GM18907 (cell line): ENCODE measurements around the gene SND1.
"Not testable (repeated sequence)": the region's sequence is repeated elsewhere in the genome, so short reads cannot be mapped to it uniquely, and the experiment has no call there.

Experiments
- ATAC-seq: cut with Tn5 transposase; IDR thresholded peaks from one replicate; pipeline ENCODE4 v1.9.1; 2021; ENCODE audit warnings: mild to moderate bottlenecking, moderate library complexity; ENCODE audit not compliant: unreplicated experiment

The SND1 gene

DNA sequence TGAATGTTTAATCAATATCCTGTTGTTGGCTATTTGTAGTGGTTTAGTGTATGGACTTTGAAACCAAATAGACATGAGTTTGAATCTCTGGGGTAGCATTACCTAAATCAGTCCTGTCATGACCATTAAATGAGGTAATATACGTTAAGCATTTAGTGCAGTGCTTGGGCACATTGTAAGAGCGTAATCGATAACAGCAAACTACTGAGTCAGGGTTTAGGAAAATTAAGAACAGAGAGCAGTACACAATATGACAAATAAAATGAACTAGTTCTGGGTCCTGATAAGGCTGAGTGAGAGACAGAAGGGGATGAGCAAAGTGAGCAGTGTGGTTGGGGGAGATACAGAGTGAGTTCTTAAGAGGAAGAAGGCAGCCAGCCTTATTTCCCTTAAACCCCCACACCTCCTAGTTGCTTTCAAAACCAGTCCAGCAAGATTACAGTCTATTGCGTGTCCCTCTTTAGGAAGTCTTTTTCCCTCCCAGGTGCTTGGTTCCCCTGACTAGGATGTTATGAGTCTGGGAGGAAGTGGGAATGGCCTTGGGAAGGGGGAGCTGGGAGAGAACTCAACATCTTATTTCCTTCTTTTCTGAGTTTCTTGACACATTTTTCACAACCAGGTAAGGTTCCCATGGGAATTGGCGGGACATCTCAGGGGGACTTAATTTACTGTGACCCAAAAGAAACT, 171.0 kb downstream of the SND1 start:
- ATAC-seq = no peak

DNA sequence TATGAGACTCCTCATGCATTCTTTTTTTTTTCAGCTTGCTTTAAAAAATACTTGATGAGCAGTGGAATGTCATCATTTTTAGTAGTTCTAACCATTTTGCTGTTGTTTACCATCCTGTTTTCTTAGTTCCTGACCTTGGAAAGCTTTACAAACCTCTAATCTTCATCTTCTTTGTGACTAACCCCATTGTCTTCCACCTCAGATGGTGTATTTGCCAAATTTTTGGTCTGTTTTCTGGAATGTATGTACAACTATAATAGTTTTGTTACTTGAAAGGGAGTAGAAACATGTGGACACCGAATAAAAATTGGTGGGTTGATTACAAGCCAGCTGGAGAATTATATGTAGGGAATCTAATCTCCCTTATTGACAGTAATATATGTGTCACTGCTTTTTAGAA, 172.7 kb downstream of the SND1 start:
- ATAC-seq = no peak

DNA sequence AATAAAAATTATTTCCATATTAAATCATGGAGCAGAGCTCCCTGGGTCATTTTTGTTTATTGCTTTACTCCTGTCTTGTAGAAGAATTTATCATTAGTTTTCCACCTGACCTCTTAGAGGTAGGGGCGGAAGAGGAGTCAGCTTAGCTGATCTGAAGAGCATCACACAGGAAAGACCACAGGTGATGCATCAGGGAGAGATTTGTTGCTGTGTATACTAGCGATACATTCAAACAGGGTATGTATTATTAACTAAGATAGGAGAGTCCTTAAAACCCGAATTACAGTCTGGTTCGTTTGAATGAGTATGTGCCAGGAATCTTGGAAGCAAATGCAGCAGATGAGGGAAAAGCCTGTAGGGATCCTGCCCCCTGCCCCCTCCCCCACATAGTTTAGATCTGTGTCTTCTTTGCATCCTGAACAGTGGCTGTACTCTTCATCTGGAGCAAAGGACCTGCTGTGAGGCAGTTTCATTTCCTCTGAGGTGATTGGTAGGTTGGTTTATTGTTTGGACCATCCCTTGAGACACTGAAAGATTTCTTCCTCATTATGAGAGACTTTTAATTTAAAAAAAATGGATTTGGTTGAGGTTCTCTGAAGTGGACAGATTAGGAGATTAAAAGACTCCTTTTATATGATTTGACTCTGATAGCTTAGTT, 177.0 kb downstream of the SND1 start:
- peak; percentile 73 for ATAC-seq

DNA sequence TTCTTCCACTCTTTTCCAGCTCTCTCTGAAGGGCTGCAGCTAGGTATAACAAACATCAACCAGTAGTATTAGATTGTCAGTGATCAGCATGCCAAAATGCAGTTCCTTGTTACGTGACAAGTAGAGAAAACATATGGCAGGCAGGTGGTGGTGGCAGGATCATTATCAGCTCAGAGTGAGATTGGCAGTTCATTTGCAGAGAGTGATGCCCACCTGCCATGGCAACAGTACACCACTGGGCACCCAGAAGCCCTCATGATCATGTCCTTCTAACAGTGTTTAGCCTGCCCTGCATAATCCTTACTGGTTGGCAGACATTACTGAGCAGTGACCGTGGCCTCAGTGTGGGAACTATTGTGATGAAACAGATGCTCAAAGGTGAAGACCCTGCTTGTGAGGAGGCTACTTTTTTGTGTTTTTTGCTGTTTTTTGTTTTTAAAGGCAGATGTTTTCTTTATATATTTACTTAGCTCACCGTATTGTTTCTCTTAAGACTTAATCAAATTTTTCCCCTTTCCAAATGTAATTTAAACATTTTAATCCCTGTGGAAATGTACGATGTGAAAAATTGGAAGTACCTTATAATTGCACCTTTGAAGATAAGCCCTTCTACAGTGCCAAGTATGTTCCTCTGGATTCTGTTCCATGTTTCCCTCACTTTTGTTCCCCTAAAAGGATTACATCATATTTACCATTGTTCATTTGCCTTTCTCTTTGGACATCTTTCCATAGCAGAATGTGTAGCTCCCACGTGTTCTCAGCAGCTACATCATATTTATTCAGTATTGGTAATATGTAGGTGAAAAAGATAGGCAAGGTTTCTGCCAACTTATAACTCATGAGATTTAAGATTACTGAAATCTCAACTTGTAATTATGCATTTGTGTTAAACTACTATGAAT, 179.6 kb downstream of the SND1 start:
- no peak for ATAC-seq

DNA sequence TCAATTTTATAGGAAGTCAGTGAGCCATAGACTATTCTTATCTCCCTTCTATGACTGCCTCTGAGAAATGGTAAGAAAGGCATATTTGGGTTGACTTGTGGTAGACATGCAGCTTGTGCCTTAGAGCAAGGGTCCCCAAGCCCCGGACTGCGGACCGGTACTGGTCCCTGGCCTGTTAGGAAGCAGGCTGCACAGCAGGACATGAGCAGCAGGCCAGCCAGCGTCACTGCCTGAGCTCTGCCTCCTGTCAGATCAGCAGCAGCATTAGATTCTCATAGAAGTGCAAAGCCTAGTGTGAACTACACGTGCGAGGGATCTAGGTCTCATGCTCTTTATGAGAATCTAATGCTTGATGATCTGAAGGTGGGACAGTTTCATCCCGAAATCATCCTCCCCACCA, 180.6 kb downstream of the SND1 start:
- ATAC-seq = no peak

DNA sequence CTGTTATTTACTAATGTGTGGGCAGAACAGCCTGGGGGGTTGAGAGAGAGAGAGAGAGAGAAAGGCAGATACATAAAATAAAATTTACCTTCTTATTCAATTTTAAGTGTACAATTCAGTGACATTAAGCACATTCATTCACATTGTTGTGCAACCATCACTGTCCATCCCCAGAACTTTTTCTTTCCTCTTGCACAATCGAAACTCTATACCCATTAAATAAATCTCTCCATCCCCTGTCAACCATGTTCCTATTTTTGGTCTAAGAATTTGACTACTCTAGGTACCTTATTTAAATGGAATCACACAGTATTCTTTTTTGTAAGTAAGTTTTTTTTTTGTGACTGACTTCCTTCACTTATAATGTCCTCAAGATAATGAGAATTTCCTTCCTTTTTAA, 181.6 kb downstream of the SND1 start:
- no peak for ATAC-seq

DNA sequence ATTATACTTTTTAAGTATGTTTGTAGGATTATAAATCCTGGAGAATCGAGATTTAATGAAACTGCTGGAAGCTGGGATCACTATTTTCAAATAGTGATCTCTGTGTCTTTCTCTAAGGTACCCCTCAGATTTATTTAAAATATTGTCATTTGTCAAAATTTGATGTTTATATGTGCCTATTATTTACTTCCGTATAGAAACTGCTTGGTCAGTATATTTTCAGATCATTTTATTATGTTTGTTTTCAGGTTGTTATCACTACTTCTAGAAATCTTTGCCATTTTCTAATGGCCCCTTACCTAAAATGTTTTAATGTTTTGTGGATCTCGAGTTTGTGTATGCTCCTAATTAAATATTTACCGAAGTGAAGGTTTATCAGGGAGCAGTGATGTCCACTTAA, 183.7 kb downstream of the SND1 start:
- no peak for ATAC-seq

DNA sequence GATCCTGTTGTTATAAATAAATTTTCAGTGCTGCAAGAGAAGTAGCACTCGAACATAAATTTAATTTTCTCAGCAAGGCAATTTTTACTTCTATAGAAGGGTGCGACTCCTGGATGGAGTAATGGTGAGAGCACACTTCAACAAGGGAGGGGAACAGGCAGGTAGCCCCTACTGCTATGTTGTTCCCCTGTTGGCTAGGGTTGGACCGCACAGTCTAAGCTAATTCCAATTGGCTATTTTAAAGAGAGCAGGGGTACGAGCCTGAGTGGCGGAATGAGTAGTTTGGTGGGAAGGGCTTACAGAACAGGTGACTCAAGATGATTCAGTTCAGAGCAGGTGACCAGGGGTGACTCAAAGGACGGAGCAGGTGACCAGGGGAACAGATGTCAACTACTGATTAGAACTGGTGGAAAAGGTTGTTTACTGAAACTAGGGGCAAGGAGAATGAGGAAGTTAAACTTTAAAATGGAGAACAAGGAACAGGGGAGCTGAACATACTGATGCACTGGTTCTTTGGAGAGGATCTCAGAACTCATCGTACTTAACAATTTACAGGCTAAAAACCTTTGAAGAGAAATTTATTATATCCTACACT, 185.9 kb downstream of the SND1 start:
- ATAC-seq = not testable (repeated sequence)

DNA sequence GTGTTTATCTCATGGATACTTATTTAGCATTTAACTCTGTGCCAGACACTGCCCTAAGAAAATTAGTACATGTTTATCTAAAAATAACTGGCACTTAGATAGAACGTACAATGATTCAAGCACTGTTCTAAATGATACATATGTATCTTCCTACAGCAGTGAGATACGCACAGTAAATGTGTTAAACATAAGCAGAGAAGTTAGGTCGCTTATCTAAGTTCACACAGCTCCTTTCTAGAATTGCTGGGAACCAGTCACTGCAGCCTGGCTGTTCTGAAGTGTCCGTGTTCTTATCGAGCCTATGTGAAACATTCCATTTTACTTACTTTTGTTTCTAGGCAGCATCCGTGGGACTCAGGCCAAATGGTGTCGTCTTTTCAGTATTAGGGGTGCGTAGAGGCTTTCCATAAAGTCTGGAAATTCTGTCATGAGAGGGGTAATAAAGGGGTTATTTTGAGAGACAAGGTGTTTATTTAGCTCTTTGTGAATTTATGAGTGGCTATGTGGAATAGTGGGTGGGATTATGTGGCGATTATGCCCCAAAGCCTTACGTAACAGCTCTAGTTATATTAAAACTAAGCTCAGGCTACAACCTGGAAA, 186.9 kb downstream of the SND1 start:
- no peak for ATAC-seq

DNA sequence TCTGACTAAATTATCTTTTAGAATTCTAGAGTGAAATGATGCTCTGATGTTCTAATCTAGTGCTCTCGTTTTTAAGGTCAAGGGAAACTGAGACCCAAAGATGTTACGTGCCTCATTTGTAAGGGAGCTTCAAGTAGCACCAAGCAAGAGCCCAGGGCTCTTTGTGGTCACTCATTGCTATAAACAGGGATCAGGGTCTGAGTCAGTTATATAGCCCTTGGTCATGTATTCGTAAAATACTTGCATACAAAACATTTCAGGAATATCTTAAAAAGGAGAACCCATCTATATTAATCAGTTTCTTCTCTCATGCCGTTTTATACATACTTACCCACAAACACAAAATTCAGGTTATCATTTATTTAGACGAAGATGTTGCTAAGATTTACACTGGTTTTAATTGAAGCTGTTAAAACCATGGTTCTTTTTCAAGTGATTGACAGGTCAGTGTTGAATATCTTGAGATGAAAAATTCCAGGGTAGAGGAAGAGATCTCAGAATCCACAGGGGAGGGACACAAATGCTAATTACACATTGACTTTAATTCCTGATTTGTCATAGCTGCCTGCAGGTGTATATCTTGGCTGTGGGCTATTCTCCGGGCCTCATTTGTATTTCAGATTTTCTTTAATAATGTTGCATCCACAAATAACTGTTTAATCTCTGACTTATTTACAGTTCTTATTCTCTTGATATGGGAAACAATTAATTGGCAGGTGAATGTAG, 188.4 kb downstream of the SND1 start:
- no peak for ATAC-seq

DNA sequence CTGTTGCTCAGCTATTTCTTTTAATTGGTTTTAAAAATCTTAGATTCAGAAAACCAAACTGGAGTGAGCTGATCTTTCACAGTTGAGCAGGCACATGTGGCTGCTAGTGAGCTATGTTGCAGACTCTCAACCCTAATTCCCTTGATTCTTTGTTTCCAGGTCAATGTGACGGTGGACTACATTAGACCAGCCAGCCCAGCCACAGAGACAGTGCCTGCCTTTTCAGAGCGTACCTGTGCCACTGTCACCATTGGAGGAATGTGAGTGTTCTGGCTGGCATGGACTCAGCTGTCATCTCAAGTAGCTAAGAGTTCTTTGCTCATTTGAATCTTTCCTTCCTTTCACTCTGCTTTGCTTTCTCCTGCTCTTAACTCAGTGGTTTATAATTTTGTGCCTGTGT, 192.2 kb downstream of the SND1 start:
- no peak for ATAC-seq

DNA sequence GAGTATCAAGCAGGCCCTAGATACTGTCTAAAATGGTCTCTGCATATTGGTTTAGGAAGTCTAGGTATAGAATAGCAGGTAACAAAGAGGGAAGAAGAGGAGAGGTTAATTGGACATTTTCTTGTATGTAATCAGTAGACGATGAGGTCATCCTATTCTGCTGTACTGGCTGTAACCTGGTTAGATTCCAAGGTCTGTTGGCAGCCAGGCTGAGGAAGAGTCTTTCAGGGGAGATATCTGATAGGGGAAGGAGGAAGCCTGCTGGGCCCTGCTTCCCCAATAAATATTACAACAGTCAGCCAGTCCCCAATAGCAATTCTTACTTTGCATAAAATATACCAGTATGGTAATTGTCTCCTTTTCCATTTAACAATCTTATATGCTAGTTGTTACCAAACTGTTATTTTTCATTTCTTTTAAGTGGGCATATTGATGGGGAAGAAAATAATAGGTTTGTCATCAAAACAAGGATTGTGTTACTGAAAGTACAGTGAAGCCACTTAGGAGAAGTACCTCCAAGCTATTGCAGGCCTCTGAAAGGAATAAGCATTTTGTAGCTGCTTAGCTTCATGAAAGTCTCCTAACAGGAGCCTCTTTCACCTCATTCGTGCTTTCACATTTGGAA, 192.8 kb downstream of the SND1 start:
- ATAC-seq = no peak

DNA sequence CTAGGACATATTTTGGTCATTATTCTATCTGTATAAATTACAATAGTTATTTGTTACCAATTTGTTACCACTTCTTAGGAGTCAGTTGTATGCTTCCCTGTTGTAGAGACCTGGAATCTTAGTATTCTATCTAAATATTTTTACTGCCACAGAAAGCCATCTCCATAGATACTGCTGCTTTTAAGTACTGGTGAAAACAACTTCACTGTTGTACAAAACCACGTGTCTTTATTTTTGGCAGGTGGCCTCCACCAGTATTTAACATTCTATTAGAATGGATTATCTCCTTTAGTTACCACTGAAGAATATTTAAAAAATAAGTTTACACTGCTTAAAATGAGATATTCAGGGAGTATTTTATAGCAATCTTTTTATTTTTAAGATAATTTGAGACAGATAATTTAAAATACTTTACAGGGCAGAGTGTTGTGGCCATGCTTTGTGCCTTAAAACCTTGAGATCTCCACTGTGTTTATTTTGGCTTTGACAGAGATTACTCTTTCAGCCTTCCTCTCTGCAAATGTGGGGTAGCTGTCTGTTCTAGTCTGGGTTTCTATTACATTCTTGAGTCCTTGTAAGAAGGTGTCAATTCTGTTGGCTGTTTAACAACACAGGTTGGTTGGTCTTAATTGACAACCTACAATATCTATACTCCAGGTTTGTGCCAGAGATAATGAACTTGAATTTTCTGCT, 193.7 kb downstream of the SND1 start:
- ATAC-seq = no peak

DNA sequence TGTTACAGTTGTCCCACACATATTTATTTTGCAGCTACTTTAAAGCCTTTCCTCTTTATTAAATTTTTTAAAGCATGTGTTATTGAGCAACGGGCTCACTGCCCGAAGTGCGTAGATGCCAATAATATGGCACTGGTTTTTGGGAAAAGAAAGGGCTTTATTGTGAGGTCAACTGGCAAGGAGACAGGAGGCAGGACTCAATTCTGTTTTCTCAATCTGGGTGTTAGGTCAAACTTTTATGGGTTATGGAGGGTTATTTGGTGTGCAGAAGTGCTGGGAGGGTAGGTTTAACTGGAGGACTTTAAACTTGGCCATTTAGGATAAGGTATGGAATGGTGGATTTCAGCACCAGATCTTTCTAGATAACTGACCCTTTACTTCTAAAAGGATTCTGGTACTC, 195.6 kb downstream of the SND1 start:
- no peak for ATAC-seq

DNA sequence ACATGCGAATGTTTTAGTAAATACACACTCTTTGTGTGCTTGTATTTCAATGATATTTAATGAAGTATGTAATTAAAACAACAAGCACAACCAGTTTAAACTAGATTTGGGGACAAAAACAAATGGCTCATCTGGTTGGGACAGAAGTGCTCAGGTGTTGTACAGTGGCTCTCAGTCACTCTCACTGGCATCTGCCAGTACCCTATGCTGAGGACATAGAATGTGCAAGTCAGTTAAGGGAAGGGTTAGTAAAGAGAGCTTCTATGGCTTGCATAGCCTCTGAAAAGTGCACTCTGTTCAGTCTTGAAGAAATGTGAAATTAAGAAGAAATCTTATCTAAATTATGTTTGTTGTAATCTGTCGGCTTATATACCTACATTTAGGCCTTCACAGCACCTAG, 196.2 kb downstream of the SND1 start:
- no peak for ATAC-seq

DNA sequence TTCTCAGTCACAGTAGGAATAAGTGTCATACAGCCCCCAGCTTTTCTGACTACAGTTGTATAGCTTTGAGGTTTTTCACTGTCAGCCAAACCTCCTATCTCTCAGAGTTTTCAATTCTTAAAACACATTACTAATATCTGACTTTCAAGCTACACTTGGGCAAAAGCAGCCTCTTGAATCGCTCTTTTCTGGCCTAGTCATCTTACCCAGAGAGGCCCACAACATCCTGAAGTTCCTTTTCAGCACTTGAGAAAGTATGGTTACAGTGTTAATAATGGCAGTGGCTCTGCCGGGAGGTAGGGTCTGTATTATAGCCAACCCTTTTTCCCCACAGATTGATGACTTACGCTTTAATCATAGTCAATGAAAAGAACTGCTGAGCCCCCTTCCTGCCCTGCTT, 198.2 kb downstream of the SND1 start:
- ATAC-seq = no peak

DNA sequence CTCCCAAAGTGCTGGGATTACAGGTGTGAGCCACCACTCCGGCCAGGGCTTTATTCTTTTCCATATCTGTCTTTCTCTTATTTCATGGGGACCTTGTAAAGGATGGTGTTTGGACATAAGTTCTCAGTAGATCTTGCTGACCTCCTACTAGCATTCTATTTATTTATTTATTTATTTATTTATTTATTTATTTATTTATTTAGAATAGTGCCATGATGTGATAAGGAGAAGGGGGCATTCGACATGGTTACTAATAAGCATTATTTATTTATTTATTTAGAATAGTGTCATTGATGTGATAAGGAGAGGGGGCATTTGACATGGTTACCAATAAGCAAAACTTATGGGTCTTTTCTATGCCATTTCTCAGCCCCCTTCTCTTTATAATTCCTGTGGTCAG, 202.4 kb downstream of the SND1 start:
- no peak for ATAC-seq

DNA sequence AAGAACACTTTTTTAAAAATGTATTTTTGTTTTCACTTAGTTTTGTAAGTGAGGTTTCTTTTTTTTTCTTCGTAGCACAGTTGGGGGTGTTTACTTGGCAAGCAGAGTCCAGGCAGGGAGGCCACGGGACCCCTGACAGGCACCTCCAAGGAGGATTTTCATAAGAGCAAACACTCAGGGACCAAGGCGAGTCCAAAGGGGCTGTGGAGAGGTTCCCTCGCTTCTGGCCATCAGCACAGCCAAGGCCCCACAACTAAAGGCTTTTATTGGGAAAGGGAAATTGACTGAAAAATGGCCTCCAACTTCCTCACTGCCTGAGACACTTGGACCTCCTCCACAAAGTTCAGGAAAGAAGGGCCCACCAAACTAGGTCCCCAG, 205.5 kb downstream of the SND1 start:
- ATAC-seq = no peak

DNA sequence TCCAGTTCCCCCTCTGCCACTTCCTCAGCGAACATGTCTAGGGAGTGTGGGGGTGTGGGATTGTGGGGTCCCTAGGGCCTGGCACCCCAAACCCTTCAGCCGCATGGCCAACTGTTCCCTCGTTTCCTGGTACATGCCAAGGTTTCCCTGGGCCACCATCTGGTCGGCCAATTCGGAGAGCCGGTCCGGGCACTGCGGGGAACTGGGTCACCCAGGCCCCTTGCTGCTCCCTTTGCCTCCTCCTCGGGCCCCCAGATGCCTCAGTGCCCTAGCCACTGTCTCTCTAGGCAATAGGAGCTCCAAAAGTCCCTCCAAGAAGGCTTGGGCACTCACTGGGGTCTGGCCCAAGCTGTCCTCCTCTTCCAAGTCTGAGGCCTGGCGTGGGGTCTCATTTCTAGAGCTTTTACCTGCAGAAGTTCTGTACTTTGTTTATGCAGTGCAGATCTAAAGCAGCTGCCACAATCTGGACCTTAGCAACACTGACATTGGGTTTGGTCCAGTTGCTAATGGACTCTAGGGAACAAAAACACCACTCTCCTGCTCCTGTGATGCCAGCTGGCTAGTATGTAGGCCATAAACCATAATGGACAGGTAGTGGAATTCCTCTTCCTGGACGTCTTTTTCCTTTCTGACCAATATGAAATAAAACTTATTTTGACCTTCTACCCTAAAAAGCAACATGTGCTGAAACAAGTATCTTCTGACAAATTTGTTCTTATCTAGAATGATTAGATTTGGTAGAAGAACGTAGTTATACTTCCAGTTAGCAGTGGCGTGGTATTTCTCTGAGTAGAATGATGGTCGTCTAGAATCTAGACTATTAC, 206.3 kb downstream of the SND1 start:
- ATAC-seq = no peak
